GM12872 (cell line): ENCODE data around the gene SYCP3.

ENCODE experiments used
- CTCF ChIP-seq: IDR thresholded peaks from 3 replicates; pipeline ENCODE4 v1.5.1; 2011; ENCODE audit warnings: low read depth, mild to moderate bottlenecking, low read length, moderate library complexity; ENCODE audit not compliant: insufficient read depth

The SYCP3 gene

GRCh38 chr12:101759396-101760047, 20.3 kb upstream of the SYCP3 start:
- TF ChIP-seq CTCF = peak; percentile 71; the same call in 2 of the 3 replicates

GRCh38 chr12:101750152-101750551, 10.9 kb upstream of the SYCP3 start:
- no peak for TF ChIP-seq CTCF

- no peak for TF ChIP-seq CTCF
Measured at GRCh38 chr12:101749657-101750056, 10.4 kb upstream of the SYCP3 start.

GRCh38 chr12:101748907-101749306, 9.6 kb upstream of the SYCP3 start:
- no peak for TF ChIP-seq CTCF

- no peak for TF ChIP-seq CTCF
Measured at GRCh38 chr12:101747697-101748096, 8.4 kb upstream of the SYCP3 start.

GRCh38 chr12:101746661-101747060, 7.4 kb upstream of the SYCP3 start:
- no peak for TF ChIP-seq CTCF

GRCh38 chr12:101746196-101746595, 6.9 kb upstream of the SYCP3 start:
- TF ChIP-seq CTCF = no peak
